H9 (cell line): ENCODE results near the gene THAP5. TPM values are rescaled to one million over a fixed set of nuclear protein-coding genes. Genes with fewer than 3 reads are reported as not detected.

Experiments
- DNase-seq: peaks from one replicate; pipeline ENCODE4 v3.0.0-alpha.2; 2017
- H2AFZ ChIP-seq: one replicate; pipeline ENCODE4 v1.6.1; 2013; ENCODE audit warnings: mild to moderate bottlenecking, low read length, control low read depth, moderate library complexity
- H2AK5ac ChIP-seq: 2 replicates; pipeline ENCODE4 v1.6.1; 2013; ENCODE audit warnings: low read length, control low read depth, mixed read lengths; ENCODE audit not compliant: insufficient read length
- H2BK120ac ChIP-seq: one replicate; pipeline ENCODE4 v1.6.1; 2013; ENCODE audit warnings: low read depth, mild to moderate bottlenecking, low read length, control low read depth, inconsistent platforms; ENCODE audit not compliant: poor library complexity, severe bottlenecking
- H2BK12ac ChIP-seq: 2 replicates; pipeline ENCODE4 v1.6.1; 2013; ENCODE audit warnings: low read length, control low read depth, mixed read lengths, low read depth; ENCODE audit not compliant: insufficient read length
- H2BK15ac ChIP-seq: 2 replicates; pipeline ENCODE4 v1.6.1; 2013; ENCODE audit warnings: low read depth, low read length, control low read depth
- H2BK20ac ChIP-seq: one replicate; pipeline ENCODE4 v1.6.1; 2013; ENCODE audit warnings: low read depth, mild to moderate bottlenecking, low read length, control low read depth, inconsistent platforms; ENCODE audit not compliant: poor library complexity, severe bottlenecking
- H2BK5ac ChIP-seq: 2 replicates; pipeline ENCODE4 v1.6.1; 2013; ENCODE audit warnings: low read length, control low read depth, mixed read lengths; ENCODE audit not compliant: insufficient read length
- H3K14ac ChIP-seq: 2 replicates; pipeline ENCODE4 v1.6.1; 2013; ENCODE audit warnings: low read length, control low read depth; ENCODE audit not compliant: insufficient read depth
- H3K18ac ChIP-seq: 2 replicates; pipeline ENCODE4 v1.6.1; 2013; ENCODE audit warnings: low read depth, mild to moderate bottlenecking, mixed read lengths, low read length, control low read depth; ENCODE audit not compliant: insufficient read length
- H3K23ac ChIP-seq: 2 replicates; pipeline ENCODE4 v1.6.1; 2013; ENCODE audit warnings: low read length, control low read depth, mixed read lengths, low read depth; ENCODE audit not compliant: insufficient read length
- H3K23me2 ChIP-seq: 2 replicates; pipeline ENCODE4 v1.6.1; 2013; ENCODE audit warnings: low read depth, mild to moderate bottlenecking, mixed read lengths, low read length, control low read depth; ENCODE audit not compliant: insufficient read length, poor library complexity, severe bottlenecking
- H3K27ac ChIP-seq: 2 replicates; pipeline ENCODE4 v1.5.1; 2013; ENCODE audit warnings: low read length, control low read depth, mixed read lengths, low read depth; ENCODE audit not compliant: insufficient read length
- H3K27me3 ChIP-seq: 2 replicates; pipeline ENCODE4 v1.6.1; 2013; ENCODE audit warnings: low read length, control low read depth, inconsistent platforms; ENCODE audit not compliant: insufficient read depth
- H3K4ac ChIP-seq: 2 replicates; pipeline ENCODE4 v1.6.1; 2013; ENCODE audit warnings: low read depth, mild to moderate bottlenecking, control low read depth, inconsistent platforms, low read length, moderate library complexity
- H3K4me1 ChIP-seq: 2 replicates; pipeline ENCODE4 v1.6.1; 2013; ENCODE audit warnings: low read length, control low read depth, inconsistent platforms; ENCODE audit not compliant: insufficient read depth
- H3K4me2 ChIP-seq: 2 replicates; pipeline ENCODE4 v1.6.1; 2013; ENCODE audit warnings: low read length, control low read depth, mixed read lengths; ENCODE audit not compliant: insufficient read length, insufficient read depth
- H3K56ac ChIP-seq: 2 replicates; pipeline ENCODE4 v1.6.1; 2013; ENCODE audit warnings: low read depth, mild to moderate bottlenecking, mixed read lengths, low read length, control low read depth; ENCODE audit not compliant: insufficient read length
- H3K79me1 ChIP-seq: 2 replicates; pipeline ENCODE4 v1.6.1; 2013; ENCODE audit warnings: low read depth, mild to moderate bottlenecking, moderate library complexity, low read length, control low read depth, inconsistent platforms; ENCODE audit not compliant: insufficient read depth, poor library complexity, severe bottlenecking
- H3K79me2 ChIP-seq: 2 replicates; pipeline ENCODE4 v1.6.1; 2013; ENCODE audit warnings: low read length, control low read depth, inconsistent platforms; ENCODE audit not compliant: insufficient read depth
- H3K9ac ChIP-seq: 2 replicates; pipeline ENCODE4 v1.6.1; 2013; ENCODE audit warnings: low read length, control low read depth, mixed read lengths; ENCODE audit not compliant: insufficient read length; ENCODE audit errors: extremely low read depth
- H3K9me3 ChIP-seq: one replicate; pipeline ENCODE4 v1.6.1; 2013; ENCODE audit warnings: low read depth, low read length, inconsistent platforms; ENCODE audit not compliant: control insufficient read depth
- H3T11ph ChIP-seq: one replicate; pipeline ENCODE4 v1.6.1; 2013; ENCODE audit warnings: mild to moderate bottlenecking, low read length, control low read depth, inconsistent platforms
- H4K20me1 ChIP-seq: one replicate; pipeline ENCODE4 v1.6.1; 2013; ENCODE audit not compliant: control insufficient read depth, insufficient read length, insufficient read depth
- H4K5ac ChIP-seq: 2 replicates; pipeline ENCODE4 v1.6.1; 2013; ENCODE audit warnings: low read depth, mild to moderate bottlenecking, mixed read lengths, low read length, control low read depth; ENCODE audit not compliant: insufficient read length
- H4K8ac ChIP-seq: replicated peaks from 2 replicates; pipeline ENCODE4 v1.6.1; 2013; ENCODE audit warnings: low read length, control low read depth, mixed read lengths, low read depth; ENCODE audit not compliant: insufficient read length
- H4K91ac ChIP-seq: 2 replicates; pipeline ENCODE4 v1.6.1; 2013; ENCODE audit warnings: low read depth, mild to moderate bottlenecking, moderate library complexity, mixed read lengths, low read length, control low read depth; ENCODE audit not compliant: insufficient read length
- H3K27ac Mint-ChIP-seq, 3 experiments: 2 replicates in 2 of 3; 3 replicates in 1 of 3; pipeline ENCODE4 v1.8.0; 2020 to 2021; ENCODE audit warnings: mixed read lengths in 3 of 3, mild to moderate bottlenecking in 1 of 3, moderate library complexity in 1 of 3
- H3K27me3 Mint-ChIP-seq: 2 replicates; pipeline ENCODE4 v1.8.0; 2021; ENCODE audit warnings: low read depth, mild to moderate bottlenecking, moderate library complexity, mixed read lengths
- H3K36me3 Mint-ChIP-seq, 3 experiments: 2 replicates in 2 of 3; 3 replicates in 1 of 3; pipeline ENCODE4 v1.8.0; 2020 to 2021; ENCODE audit warnings: low read depth in 3 of 3, mixed read lengths in 3 of 3; ENCODE audit not compliant: insufficient read depth in 1 of 3
- H3K4me1 Mint-ChIP-seq, 2 experiments: 2 replicates each; pipeline ENCODE4 v1.8.0; 2020; ENCODE audit warnings: mixed read lengths in 2 of 2
- H3K4me3 Mint-ChIP-seq, 2 experiments: 2 replicates in 1 of 2; 3 replicates in 1 of 2; pipeline ENCODE4 v1.8.0; 2020 to 2021; ENCODE audit warnings: mild to moderate bottlenecking in 2 of 2, mixed read lengths in 2 of 2, moderate library complexity in 1 of 2
- H3K9me3 Mint-ChIP-seq, 2 experiments: 2 replicates in 1 of 2; 3 replicates in 1 of 2; pipeline ENCODE4 v1.8.0; 2020; ENCODE audit warnings: mild to moderate bottlenecking in 2 of 2, mixed read lengths in 2 of 2, moderate library complexity in 1 of 2
- CTCF ChIP-seq: fragments of 200-600 bp; sonication (generic); conservative IDR thresholded peaks from 3 replicates; pipeline ENCODE4 v1.8.0; 2021; ENCODE audit warnings: antibody characterized with exemption, mild to moderate bottlenecking
- WGBS: extraction: QIAGEN DNeasy Blood & Tissue Kit; methylation state at CpG from one replicate; pipeline ENCODE4 v1.1.7; 2013; ENCODE audit warnings: missing lambda C conversion rate, low lambda C conversion rate, mixed read lengths; ENCODE audit not compliant: insufficient read length; ENCODE audit errors: extremely low coverage; 5-methylcytosine and 5-hydroxymethylcytosine counted together
- total RNA-seq: library from RNA; stranded (reverse); gene quantifications from 2 replicates; pipeline ENCODE4 v1.2.1, GENCODE V29; 2021

Gene THAP5
- total RNA-seq, 1 experiment from 2014 or later, result 20.6 TPM

DNA sequence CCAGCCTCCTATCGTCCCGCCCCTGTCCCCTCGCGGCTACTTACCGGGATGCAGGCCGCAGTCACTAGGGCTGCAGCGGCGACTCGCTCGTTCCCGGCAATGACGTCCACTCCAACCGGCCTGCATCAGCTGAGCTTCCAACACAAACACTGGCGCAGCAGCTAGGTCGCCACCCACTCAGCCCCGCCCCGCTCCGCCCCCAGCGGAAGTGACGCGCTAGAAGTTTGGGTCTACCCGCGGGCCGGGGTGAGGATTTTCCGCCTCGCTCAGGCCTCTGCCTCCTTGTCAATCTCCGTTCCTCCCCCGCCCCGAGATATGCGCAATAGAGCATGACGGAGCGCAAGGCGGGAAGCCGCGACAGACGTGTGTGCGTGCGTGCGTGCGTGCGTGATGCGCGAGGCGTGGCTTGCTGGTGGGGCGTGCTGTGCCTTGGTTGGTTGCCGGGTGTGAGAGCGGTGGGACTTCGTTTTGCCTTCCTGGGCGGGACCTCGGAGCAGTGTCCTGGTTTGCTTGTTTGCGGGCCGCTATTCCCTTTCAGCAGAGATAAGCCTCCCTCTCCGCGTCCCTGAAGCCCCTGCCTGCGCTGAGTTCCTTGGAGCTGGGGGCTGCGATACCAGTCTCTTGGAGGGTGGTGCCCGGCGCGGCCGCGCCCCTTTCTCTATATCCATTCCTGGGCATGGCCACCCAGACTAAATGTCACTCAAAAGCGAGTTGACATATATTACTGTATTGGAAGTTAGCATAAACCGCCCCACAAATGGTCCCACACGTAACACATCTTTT is 43.3 kb downstream of the THAP5 start, which contains the start of gene PNPLA8:
PNPLA8 (minus strand) TSS at position 151 of the 783 bp plus-strand sequence. CDS start 10,644 bp downstream, outside the sequence.
- peak within 1 kb of the TSS; percentile 96 to 99 (median 98) for H3K27ac Mint-ChIP-seq
- H3K4me1 Mint-ChIP-seq, result peaks cover 42 to 49% of the 10 kb centered on the region in 2 experiments
- Histone ChIP-seq H3K27ac (peak within 1 kb of the TSS; percentile 86), H3K23ac (no peak within 1 kb of the TSS), H3K4ac (no peak within 1 kb of the TSS), H3K79me1 (no peaks in the 10 kb centered on the region), H2BK20ac (no peak within 1 kb of the TSS), H2BK5ac (no peak within 1 kb of the TSS), H4K20me1 (no peaks in the 10 kb centered on the region), H2AK5ac (no peak within 1 kb of the TSS), H3K27me3 (no peaks in the 10 kb centered on the region), H3K4me1 (peaks cover 4% of the 10 kb centered on the region; the same call in 1 of the 2 replicates), H2BK120ac (no peak within 1 kb of the TSS), H4K5ac (no peak within 1 kb of the TSS), H3K18ac (peak within 1 kb of the TSS; percentile 69), H3T11ph (no peak within 1 kb of the TSS), H3K9me3 (no peaks in the 10 kb centered on the region), H4K91ac (no peak within 1 kb of the TSS), H2AFZ (no peak within 1 kb of the TSS), H4K8ac (no peak within 1 kb of the TSS), H3K23me2 (peaks cover 7% of the 10 kb centered on the region), H2BK12ac (no peak within 1 kb of the TSS), H3K4me2 (peak within 1 kb of the TSS; percentile 99), H3K9ac (peak within 1 kb of the TSS; percentile 90), H3K79me2 (no peaks in the 10 kb centered on the region), H2BK15ac (no peak within 1 kb of the TSS), H3K56ac (no peak within 1 kb of the TSS), H3K14ac (peak within 1 kb of the TSS; percentile 47; the same call in 1 of the 2 replicates)
- H3K36me3 Mint-ChIP-seq, result no peaks in the 10 kb centered on the region; a peak in 1 of 7 replicates
- no peak for TF ChIP-seq CTCF
- H3K27me3 Mint-ChIP-seq, result no peaks in the 10 kb centered on the region
- DNase-seq, result peak; percentile 100
- H3K4me3 Mint-ChIP-seq, result peak within 1 kb of the TSS; percentile 93 to 97
- no peaks in the 10 kb centered on the region for H3K9me3 Mint-ChIP-seq
- no CpG with 5 or more reads among the region's 64 CpGs for WGBS
